Activated CD8-positive, alpha-beta memory T cell treated with anti-CD3 and anti-CD28 coated beads, Interleukin-2, amount 50 U/mL, for 1 hour (primary cell): ENCODE data around the gene TXNL1.

Experiments used
- DNase-seq: peaks from one replicate; pipeline ENCODE4 v3.0.0-alpha.2; 2020; ENCODE audit errors: extremely low read depth

The TXNL1 gene

GRCh38 chr18:56570978-56571377 is 67.4 kb downstream of the TXNL1 start:
- no peak for DNase-seq

- DNase-seq: no peak
Measured at GRCh38 chr18:56569416-56569815, 69.0 kb downstream of the TXNL1 start.

- DNase-seq: no peak
Measured at GRCh38 chr18:56568986-56569385, 69.4 kb downstream of the TXNL1 start.

- no peak for DNase-seq
Measured at GRCh38 chr18:56565551-56566345, 72.6 kb downstream of the TXNL1 start.

- DNase-seq: no peak
Measured at GRCh38 chr18:56565046-56565445, 73.3 kb downstream of the TXNL1 start.

- no peak for DNase-seq
Measured at GRCh38 chr18:56563568-56563967, 74.8 kb downstream of the TXNL1 start.

- no peak for DNase-seq
Measured at GRCh38 chr18:56562479-56562878, 75.9 kb downstream of the TXNL1 start.

- no peak for DNase-seq
Measured at GRCh38 chr18:56560992-56561391, 77.4 kb downstream of the TXNL1 start.

GRCh38 chr18:56559044-56559443 is 79.3 kb downstream of the TXNL1 start:
- DNase-seq: no peak

GRCh38 chr18:56556907-56557306 is 81.5 kb downstream of the TXNL1 start:
- DNase-seq: no peak

- DNase-seq: no peak
Measured at GRCh38 chr18:56550121-56550520, 88.3 kb downstream of the TXNL1 start.
